ENCODE data around the gene PNPLA1.

The PNPLA1 gene

DNA sequence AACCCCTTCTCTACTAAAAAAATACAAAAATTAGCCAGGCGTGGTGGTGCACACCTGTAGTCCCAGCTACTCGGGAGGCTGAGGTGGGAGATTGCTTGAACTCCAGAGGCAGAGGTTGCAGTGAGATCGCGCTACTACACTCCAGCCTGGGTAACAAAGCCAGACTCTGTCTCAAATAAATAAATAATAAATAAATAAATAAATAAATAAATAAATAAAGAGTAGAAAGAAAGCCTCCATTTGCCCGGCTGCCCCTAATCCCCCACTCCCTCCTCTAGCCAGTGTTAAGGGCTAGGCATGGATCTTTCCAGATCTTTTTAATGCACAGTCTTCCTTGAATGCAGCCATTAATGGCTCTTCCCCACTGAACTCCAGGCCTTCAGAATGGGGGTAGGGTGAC lies 3.2 kb downstream of the PNPLA1 start:
- H3K4me3 ChIP-seq (ENCODE audit: low read depth, low read length), result no peak overlapping the region
- no peak for DNase-seq (ENCODE audit: low read depth)
- TF ChIP-seq, protein P1, sequence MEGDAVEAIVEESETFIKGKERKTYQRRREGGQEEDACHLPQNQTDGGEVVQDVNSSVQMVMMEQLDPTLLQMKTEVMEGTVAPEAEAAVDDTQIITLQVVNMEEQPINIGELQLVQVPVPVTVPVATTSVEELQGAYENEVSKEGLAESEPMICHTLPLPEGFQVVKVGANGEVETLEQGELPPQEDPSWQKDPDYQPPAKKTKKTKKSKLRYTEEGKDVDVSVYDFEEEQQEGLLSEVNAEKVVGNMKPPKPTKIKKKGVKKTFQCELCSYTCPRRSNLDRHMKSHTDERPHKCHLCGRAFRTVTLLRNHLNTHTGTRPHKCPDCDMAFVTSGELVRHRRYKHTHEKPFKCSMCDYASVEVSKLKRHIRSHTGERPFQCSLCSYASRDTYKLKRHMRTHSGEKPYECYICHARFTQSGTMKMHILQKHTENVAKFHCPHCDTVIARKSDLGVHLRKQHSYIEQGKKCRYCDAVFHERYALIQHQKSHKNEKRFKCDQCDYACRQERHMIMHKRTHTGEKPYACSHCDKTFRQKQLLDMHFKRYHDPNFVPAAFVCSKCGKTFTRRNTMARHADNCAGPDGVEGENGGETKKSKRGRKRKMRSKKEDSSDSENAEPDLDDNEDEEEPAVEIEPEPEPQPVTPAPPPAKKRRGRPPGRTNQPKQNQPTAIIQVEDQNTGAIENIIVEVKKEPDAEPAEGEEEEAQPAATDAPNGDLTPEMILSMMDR (IDR thresholded peaks at IDR 0.05; ENCODE audit: low read depth, low read length, missing control alignments), result no peak

DNA sequence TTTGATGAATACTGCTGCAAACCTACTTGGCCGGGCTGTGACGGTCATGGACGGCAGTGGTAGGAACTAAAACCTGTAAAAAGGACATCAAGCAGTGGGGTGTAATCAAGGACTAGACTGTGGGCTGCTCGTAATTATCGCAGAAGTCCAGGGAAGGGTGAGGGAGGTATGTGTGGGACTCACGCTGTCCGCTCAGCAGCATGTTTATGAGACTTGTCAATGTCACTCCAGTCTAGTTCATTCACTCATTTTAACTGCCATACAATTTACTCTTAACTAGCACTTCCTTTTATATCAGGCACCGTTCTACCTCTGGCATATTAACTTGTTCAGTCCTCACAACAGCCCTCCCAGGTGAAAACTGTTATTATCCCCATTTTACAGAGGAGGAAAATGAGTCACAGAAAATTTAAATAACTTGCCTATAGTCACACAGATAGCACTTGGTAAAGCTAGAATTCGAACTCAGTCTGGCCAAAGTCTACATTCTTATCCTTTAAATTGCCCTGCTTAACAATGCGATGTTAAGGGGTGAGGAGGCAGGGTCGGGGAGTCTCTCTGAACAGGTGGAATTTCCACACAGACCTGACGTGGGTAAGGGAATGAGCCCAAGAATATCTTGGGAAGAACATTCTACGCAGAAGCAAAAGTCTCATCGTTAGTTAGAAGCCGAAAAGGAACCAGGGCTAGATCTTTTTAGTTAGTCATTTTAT lies 4.1 kb downstream of the PNPLA1 start:
- DNase-seq (ENCODE audit: low read depth), result no peak

DNA sequence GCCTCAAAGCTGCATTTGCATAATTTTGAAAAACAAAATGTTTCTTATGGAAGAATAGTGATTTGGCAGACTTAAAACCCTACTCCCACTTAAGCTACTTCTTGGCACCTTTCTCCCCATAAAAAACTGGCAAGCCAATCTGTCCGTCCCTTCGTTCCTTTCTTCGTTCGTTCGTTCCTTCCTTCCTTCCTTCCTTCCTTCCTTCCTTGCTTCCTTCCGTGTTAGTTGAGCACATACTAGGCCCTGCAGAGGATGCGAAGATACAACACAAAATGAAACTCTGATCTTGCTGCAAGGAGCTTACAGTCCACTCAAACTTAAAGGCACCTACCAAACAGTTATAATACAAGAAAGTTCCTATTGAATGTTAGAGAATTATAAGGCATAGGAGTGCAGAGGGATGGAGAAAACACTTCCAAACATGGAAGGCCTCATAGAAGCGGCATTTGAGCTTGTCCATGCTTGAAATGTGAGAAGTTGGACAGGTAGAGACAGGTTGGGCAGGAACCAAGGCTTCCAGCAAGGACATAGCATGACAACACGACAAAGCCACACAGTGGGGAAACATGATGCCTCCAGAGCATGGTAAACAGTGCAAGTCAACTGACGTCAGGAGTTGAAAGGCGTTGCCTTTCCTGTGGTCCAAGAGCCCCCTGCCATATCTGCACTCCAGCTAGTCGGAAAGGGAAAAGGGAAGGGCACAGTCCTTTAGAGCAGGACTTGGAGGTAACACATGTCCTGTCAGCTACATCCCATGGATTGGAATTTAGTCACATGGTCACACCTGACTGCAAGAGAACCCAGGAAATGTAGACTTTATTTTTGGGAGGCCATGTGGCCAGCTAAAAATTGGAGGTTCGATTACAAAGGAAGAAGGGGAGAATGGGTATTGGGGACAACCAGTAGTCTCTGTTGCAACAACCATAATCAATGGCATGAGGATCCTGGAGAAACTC lies 7.0 kb downstream of the PNPLA1 start:
- H3K4me3 ChIP-seq (ENCODE audit: low read depth, low read length), result no peak overlapping the region
- no peak for DNase-seq (ENCODE audit: low read depth)
- TF ChIP-seq, protein P1 (IDR thresholded peaks at IDR 0.05; ENCODE audit: low read depth, low read length, missing control alignments), result no peak

More for the DNA sequence above, 4.1 kb downstream of the PNPLA1 start:
- TF ChIP-seq, protein P1 (IDR thresholded peaks at IDR 0.05; ENCODE audit: low read depth, low read length, missing control alignments), result no peak
- no peak overlapping the region for H3K4me3 ChIP-seq (ENCODE audit: low read depth, low read length)

DNA sequence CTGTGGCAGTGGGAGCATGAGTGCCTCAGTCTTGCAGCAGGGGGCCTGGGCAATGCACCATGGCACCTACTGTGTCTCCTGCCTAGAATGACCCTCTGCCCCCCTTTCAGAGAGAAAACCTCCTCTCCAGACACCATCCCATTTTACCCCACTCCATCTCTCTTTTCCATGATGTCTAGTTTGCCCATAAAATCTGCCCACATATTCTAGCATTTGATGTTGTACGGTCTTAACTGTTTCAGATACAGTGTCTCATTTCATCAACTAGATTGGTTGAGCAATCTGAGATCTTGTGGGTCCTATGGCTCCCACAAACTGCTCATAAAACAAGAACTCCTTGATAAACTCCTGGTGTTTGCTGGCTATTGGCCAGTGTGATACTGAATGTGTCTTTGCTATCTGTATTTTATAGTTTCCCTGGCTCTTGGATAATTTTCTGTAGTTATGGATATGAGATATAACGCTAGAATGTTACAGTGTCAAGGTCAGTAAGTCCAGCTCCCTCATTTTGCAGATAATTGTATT lies 8.1 kb downstream of the PNPLA1 start:
- H3K4me3 ChIP-seq (ENCODE audit: low read depth, low read length), result no peak overlapping the region
- TF ChIP-seq, protein P1 (IDR thresholded peaks at IDR 0.05; ENCODE audit: low read depth, low read length, missing control alignments), result no peak
- DNase-seq (ENCODE audit: low read depth), result no peak

DNA sequence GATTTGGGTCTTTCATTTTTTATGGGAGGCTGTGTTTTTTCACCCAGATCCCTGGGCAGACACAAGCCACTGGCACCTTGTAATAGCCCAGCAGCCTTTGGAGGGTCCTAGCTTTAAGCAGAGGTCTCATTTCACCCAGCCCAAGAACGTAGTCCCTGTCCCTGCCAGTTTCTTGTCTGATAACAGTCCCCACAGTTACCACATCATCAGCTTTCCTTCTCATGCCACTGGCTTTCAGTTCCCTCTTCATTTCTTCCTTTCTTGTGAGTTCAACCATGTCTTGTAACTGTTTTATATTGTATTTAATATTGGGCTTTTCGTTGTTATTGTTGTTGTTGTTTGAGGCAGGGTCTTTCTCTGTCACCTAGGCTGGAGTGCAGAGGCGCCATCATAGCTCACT lies 10.6 kb downstream of the PNPLA1 start:
- TF ChIP-seq, protein P1 (IDR thresholded peaks at IDR 0.05; ENCODE audit: low read depth, low read length, missing control alignments), result no peak

DNA sequence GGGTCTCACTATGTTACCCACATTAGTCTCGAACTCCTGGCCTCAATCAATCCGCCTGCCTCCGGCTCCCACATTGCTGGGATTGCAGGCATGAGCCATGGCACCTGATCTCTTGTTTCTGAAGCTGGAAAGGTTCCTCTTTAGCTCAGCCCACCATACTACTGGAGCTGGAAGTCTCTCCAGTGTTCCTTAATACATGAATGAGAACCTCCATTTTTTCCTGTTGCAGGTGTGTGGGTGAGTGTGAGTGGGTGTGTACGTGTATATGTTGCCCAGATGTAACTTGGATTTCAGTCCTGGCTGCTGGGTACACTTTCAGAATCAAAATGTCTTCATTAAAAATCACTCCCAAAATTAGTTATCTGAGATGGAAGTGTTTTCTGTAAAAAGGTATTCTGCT lies 11.1 kb downstream of the PNPLA1 start:
- H3K4me3 ChIP-seq (ENCODE audit: low read depth, low read length), result no peak overlapping the region
- TF ChIP-seq, protein P1 (IDR thresholded peaks at IDR 0.05; ENCODE audit: low read depth, low read length, missing control alignments), result no peak
- DNase-seq (ENCODE audit: low read depth), result no peak

More for the DNA sequence above, 10.6 kb downstream of the PNPLA1 start:
- no peak overlapping the region for H3K4me3 ChIP-seq (ENCODE audit: low read depth, low read length)
- DNase-seq (ENCODE audit: low read depth), result no peak
